Measurements from ENCODE around the gene CFDP1.

The CFDP1 gene

DNA sequence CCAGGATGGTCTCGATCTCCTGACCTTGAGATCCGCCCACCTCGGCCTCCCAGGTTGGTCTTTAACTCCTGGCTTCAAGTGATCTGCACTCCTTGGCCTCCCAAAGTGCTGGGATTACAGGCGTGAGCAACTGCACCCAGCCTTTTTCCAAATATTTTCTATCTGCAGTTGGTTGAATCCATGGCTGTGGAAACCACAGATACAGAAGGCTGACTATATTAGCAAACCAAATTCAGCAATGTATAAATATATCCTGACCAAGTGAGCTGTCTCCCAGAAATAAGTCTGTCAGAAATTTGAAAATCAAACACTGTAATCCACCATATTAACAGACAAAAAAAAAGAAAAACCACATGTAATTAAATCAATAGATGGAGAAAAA is 9.6 kb downstream of the CFDP1 start:
- no peak overlapping the region for H2AFZ ChIP-seq (ENCODE audit: low read depth, low read length)
- H3K4me3 ChIP-seq (ENCODE audit: low read length): no peak overlapping the region
- no peaks in the 10 kb centered on the region for H3K4me1 ChIP-seq (ENCODE audit: low read length)
- H4K20me1 ChIP-seq (ENCODE audit: insufficient read depth, low read length): peaks cover 15% of the 10 kb centered on the region
- H3K9ac ChIP-seq (ENCODE audit: low read length): no peak overlapping the region
- no peaks in the 10 kb centered on the region for H3K27me3 ChIP-seq (ENCODE audit: low read depth, low read length)
- TF ChIP-seq, protein P1, sequence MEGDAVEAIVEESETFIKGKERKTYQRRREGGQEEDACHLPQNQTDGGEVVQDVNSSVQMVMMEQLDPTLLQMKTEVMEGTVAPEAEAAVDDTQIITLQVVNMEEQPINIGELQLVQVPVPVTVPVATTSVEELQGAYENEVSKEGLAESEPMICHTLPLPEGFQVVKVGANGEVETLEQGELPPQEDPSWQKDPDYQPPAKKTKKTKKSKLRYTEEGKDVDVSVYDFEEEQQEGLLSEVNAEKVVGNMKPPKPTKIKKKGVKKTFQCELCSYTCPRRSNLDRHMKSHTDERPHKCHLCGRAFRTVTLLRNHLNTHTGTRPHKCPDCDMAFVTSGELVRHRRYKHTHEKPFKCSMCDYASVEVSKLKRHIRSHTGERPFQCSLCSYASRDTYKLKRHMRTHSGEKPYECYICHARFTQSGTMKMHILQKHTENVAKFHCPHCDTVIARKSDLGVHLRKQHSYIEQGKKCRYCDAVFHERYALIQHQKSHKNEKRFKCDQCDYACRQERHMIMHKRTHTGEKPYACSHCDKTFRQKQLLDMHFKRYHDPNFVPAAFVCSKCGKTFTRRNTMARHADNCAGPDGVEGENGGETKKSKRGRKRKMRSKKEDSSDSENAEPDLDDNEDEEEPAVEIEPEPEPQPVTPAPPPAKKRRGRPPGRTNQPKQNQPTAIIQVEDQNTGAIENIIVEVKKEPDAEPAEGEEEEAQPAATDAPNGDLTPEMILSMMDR (IDR thresholded peaks at IDR 0.05; ENCODE audit: low read depth, low read length): no peak
- no peak for TF ChIP-seq EZH2phosphoT487 (IDR thresholded peaks at IDR 0.05; ENCODE audit: low read depth)
- no peaks in the 10 kb centered on the region for H3K36me3 ChIP-seq (replicated peaks; ENCODE audit: low read depth, low read length)
- H3K27ac ChIP-seq (ENCODE audit: low read length): no peak overlapping the region
- no peak overlapping the region for H3K4me2 ChIP-seq (ENCODE audit: low read length)
- no peaks in the 10 kb centered on the region for H3K9me3 ChIP-seq (ENCODE audit: insufficient read depth, low read length)
- peaks cover 50% of the 10 kb centered on the region for H3K79me2 ChIP-seq (ENCODE audit: low read length)

DNA sequence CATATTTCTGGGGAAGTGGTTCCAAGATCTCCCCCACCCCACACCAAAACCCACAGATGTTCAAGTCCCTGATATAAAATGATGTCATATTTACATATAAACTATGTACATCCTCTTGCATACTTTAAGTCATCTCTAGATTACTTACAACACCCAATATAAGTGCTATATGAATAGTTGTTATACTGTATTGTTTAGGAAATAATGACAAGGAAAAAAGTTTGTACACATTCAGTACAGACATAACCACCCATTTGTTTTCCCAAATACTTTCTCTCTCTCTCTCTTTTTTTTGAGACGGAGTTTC is 11.5 kb downstream of the CFDP1 start:
- Histone ChIP-seq H3K9ac (ENCODE audit: low read length) (no peak overlapping the region), H3K27me3 (ENCODE audit: low read depth, low read length) (no peaks in the 10 kb centered on the region), H3K4me3 (ENCODE audit: low read length) (no peak overlapping the region), H2AFZ (ENCODE audit: low read depth, low read length) (no peak overlapping the region), H3K79me2 (ENCODE audit: low read length) (peaks cover 64% of the 10 kb centered on the region), H4K20me1 (ENCODE audit: insufficient read depth, low read length) (peaks cover 19% of the 10 kb centered on the region), H3K36me3 (replicated peaks; ENCODE audit: low read depth, low read length) (no peaks in the 10 kb centered on the region), H3K27ac (ENCODE audit: low read length) (no peak overlapping the region), H3K9me3 (ENCODE audit: insufficient read depth, low read length) (no peaks in the 10 kb centered on the region), H3K4me1 (ENCODE audit: low read length) (no peaks in the 10 kb centered on the region), H3K4me2 (ENCODE audit: low read length) (no peak overlapping the region)
- TF ChIP-seq EZH2phosphoT487 (IDR thresholded peaks at IDR 0.05; ENCODE audit: low read depth): no peak
- TF ChIP-seq, protein P1 (IDR thresholded peaks at IDR 0.05; ENCODE audit: low read depth, low read length): no peak

DNA sequence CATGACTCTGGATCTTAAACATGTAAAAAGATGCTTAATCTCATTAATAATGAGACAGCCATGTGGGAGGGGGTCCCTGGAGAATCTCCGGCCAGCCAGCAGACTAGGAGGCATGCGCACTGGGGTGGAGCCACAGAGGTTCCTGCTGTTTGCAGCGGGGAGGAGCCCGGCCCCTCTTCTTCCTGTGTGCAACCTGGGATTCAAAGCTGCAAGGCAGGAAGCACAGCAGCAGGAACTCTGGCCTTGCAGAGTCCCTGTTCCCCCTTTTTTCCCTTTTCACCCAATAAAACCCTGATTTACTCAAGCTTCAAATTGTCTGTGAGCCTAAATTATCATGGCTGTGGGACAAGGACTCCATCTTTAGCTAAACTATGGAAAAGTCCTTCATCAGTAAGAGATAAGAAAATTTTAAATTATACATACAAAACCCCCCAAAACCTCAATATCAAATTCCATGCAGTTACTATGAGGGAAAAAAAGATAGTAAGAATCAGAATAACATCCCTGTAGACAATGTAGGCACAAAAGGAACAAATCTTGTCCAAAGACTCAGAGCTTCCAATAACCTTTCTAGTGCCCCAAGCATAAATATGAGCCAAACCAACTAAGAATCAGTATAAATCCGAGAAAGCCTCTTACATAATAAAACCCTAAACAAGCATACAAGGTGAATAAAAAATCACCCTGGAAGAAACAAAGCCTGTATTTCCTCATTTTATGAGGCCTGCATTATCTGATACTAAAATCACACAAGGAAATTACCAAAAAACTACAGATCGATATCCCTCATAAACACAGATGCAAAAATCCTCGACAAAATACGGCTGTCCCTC is 12.1 kb downstream of the CFDP1 start:
- no peaks in the 10 kb centered on the region for H3K4me1 ChIP-seq (ENCODE audit: low read length)
- H3K4me2 ChIP-seq (ENCODE audit: low read length): no peak overlapping the region
- H3K4me3 ChIP-seq (ENCODE audit: low read length): no peak overlapping the region
- no peaks in the 10 kb centered on the region for H3K27me3 ChIP-seq (ENCODE audit: low read depth, low read length)
- H2AFZ ChIP-seq (ENCODE audit: low read depth, low read length): no peak overlapping the region
- H3K9ac ChIP-seq (ENCODE audit: low read length): no peak overlapping the region
- TF ChIP-seq, protein P1 (IDR thresholded peaks at IDR 0.05; ENCODE audit: low read depth, low read length): no peak
- TF ChIP-seq EZH2phosphoT487 (IDR thresholded peaks at IDR 0.05; ENCODE audit: low read depth): no peak
- H3K36me3 ChIP-seq (replicated peaks; ENCODE audit: low read depth, low read length): no peaks in the 10 kb centered on the region
- H3K79me2 ChIP-seq (ENCODE audit: low read length): peaks cover 59% of the 10 kb centered on the region
- H4K20me1 ChIP-seq (ENCODE audit: insufficient read depth, low read length): peaks cover 19% of the 10 kb centered on the region
- no peak overlapping the region for H3K27ac ChIP-seq (ENCODE audit: low read length)
- no peaks in the 10 kb centered on the region for H3K9me3 ChIP-seq (ENCODE audit: insufficient read depth, low read length)

DNA sequence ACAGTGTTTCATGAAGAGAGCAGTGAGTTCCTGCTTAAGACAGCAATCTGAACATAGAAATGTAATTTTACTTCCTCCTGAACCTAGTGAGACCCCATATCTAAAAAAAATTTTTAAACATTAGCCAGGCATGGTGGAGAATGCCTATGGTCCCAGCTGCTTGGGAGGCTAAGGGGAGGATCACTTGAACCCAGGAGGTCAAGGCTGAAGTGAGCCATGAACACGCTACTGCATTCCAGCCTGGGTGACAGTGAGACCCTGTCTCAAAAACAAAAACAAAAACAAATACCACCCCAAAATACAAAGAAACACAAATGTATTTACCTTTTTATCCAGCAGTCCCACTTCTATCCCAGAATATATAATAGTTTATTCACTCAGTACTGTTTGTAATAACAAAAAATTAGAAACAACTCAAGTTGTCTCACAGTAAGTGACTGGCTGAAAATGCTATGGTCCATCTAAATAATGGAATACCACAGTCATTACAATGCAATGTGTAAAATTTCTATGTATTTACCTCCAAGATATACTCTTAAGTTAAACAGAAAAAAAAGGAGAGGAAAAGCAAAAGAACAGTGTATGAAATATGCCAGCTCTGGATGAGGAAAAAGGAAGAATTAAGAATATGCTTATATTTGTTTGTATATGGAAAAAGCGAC is 16.3 kb downstream of the CFDP1 start:
- no peaks in the 10 kb centered on the region for H3K9me3 ChIP-seq (ENCODE audit: insufficient read depth, low read length)
- TF ChIP-seq, protein P1 (IDR thresholded peaks at IDR 0.05; ENCODE audit: low read depth, low read length): no peak
- TF ChIP-seq EZH2phosphoT487 (IDR thresholded peaks at IDR 0.05; ENCODE audit: low read depth): no peak
- H4K20me1 ChIP-seq (ENCODE audit: insufficient read depth, low read length): peaks cover 24% of the 10 kb centered on the region
- no peak overlapping the region for H2AFZ ChIP-seq (ENCODE audit: low read depth, low read length)
- H3K79me2 ChIP-seq (ENCODE audit: low read length): peaks cover 47% of the 10 kb centered on the region
- H3K4me1 ChIP-seq (ENCODE audit: low read length): no peaks in the 10 kb centered on the region
- H3K27me3 ChIP-seq (ENCODE audit: low read depth, low read length): no peaks in the 10 kb centered on the region
- H3K36me3 ChIP-seq (replicated peaks; ENCODE audit: low read depth, low read length): peaks cover 5% of the 10 kb centered on the region
- H3K27ac ChIP-seq (ENCODE audit: low read length): no peak overlapping the region
- no peak overlapping the region for H3K4me3 ChIP-seq (ENCODE audit: low read length)
- H3K9ac ChIP-seq (ENCODE audit: low read length): no peak overlapping the region
- H3K4me2 ChIP-seq (ENCODE audit: low read length): no peak overlapping the region

Data from OCI-LY3 (cell line).